ENCODE results near the gene NANP.
A peak's percentile ranks its signal among the peaks of the same experiment; 100 is the strongest.
"Not testable (repeated sequence)": the region's sequence is repeated elsewhere in the genome, so short reads cannot be mapped to it uniquely, and the experiment has no call there.

Gene NANP

GRCh38 chr20:25584905-25585704 is 38.7 kb downstream of the NANP start, which contains the start of gene NINL:
Gene NINL (minus strand): TSS chr20:25585531. CDS start chr20:25526587, 58,944 bp downstream.
- no peak within 1 kb of the TSS for H2BK12ac ChIP-seq (ENCODE audit: low read length)
- H3K27ac ChIP-seq (replicated peaks; ENCODE audit: low read length) = peak within 1 kb of the TSS; percentile 61
- H3K4ac ChIP-seq (ENCODE audit: low read length) = peak within 1 kb of the TSS; percentile 53
- peak within 1 kb of the TSS; percentile 94 for H3K9ac ChIP-seq (ENCODE audit: low read depth, low read length, poor library complexity)
- peak within 1 kb of the TSS; percentile 81 for H2BK15ac ChIP-seq (ENCODE audit: low read length)
- H3K4me1 ChIP-seq (ENCODE audit: control insufficient read depth in 2 of 2, insufficient read depth in 1 of 2, low read depth in 1 of 2, low read length in 2 of 2) = peaks cover 2 to 4% of the 10 kb centered on the region in 2 donors
- no CpG with 5 or more reads among the region's 108 CpGs for WGBS, 2 donors (ENCODE audit: extremely low coverage in 2 of 2, insufficient read length in 2 of 2, insufficient replicate concordance in 1 of 2)
- H2BK120ac ChIP-seq (ENCODE audit: low read depth, low read length) = no peak within 1 kb of the TSS
- no peaks in the 10 kb centered on the region for H3K9me3 ChIP-seq (replicated peaks in 1 of 2; ENCODE audit: control insufficient read depth in 2 of 2, insufficient read depth in 1 of 2, low read depth in 1 of 2, low read length in 2 of 2)
- H3K14ac ChIP-seq (ENCODE audit: low read length) = no peak within 1 kb of the TSS
- peaks cover 0 to 21% of the 10 kb centered on the region in 2 donors for H3K36me3 ChIP-seq (replicated peaks in 1 of 2; ENCODE audit: control insufficient read depth in 2 of 2, insufficient read depth in 2 of 2, low read length in 2 of 2)
- H3K4me3 ChIP-seq (ENCODE audit: low read length in 2 of 2) = peak within 1 kb of the TSS; percentile 81 to 98
- peaks cover 5% of the 10 kb centered on the region for H3K79me1 ChIP-seq (ENCODE audit: low read depth, low read length)
- no peak within 1 kb of the TSS for H4K91ac ChIP-seq (ENCODE audit: low read depth, low read length, poor library complexity)
- peak within 1 kb of the TSS; percentile 99 for H3K18ac ChIP-seq (ENCODE audit: low read length)
- no peaks in the 10 kb centered on the region for H3K27me3 ChIP-seq (ENCODE audit: control insufficient read depth in 3 of 3, insufficient read depth in 3 of 3, low read depth in 1 of 3, low read length in 3 of 3)
- peak within 1 kb of the TSS; percentile 99 for H3K23ac ChIP-seq (ENCODE audit: low read depth, low read length, poor library complexity)
- DNase-seq (ENCODE audit: low spot score) = peak; percentile 78
- H4K8ac ChIP-seq (ENCODE audit: low read depth, low read length) = no peak within 1 kb of the TSS
- peak within 1 kb of the TSS; percentile 39 for H2BK5ac ChIP-seq (ENCODE audit: low read length)
- H2AK5ac ChIP-seq (ENCODE audit: low read depth, low read length) = peak within 1 kb of the TSS; percentile 98
- H3K4me2 ChIP-seq (ENCODE audit: insufficient read depth, low read length, poor library complexity, severe bottlenecking) = peak within 1 kb of the TSS; percentile 66
- peak within 1 kb of the TSS; percentile 97 for H2AFZ ChIP-seq (ENCODE audit: low read length)

DNA sequence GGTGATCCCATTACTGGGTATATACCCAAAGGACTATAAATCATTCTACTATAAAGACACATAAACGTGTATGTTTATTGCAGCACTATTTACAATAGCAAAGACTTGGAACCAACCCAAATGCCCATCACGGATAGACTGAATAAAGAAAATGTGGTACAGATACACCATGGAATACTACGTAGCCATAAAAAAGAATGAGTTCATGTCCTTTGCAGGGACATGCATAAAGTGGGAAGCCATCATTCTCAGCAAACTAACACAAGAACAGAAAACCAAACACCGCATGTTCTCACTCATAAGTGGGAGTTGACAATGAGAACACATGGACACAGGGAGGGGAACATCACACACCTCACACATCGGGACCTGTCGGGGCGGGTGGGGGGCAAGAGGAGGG is 40.2 kb downstream of the NANP start:
- H3K23ac ChIP-seq (ENCODE audit: low read depth, low read length, poor library complexity); H2BK12ac ChIP-seq (ENCODE audit: low read length); DNase-seq (ENCODE audit: low spot score); H3K79me1 ChIP-seq (ENCODE audit: low read depth, low read length); H2BK120ac ChIP-seq (ENCODE audit: low read depth, low read length); H2BK15ac ChIP-seq (ENCODE audit: low read length); H3K18ac ChIP-seq (ENCODE audit: low read length); H2BK5ac ChIP-seq (ENCODE audit: low read length); H3K9ac ChIP-seq (ENCODE audit: low read depth, low read length, poor library complexity); H3K4me2 ChIP-seq (ENCODE audit: insufficient read depth, low read length, poor library complexity, severe bottlenecking); H3K9me3 ChIP-seq (replicated peaks in 1 of 2; ENCODE audit: control insufficient read depth in 2 of 2, insufficient read depth in 1 of 2, low read depth in 1 of 2, low read length in 2 of 2); H3K27ac ChIP-seq (replicated peaks; ENCODE audit: low read length); H4K8ac ChIP-seq (ENCODE audit: low read depth, low read length); H2AFZ ChIP-seq (ENCODE audit: low read length); H3K27me3 ChIP-seq (ENCODE audit: control insufficient read depth in 3 of 3, insufficient read depth in 3 of 3, low read depth in 1 of 3, low read length in 3 of 3); H4K91ac ChIP-seq (ENCODE audit: low read depth, low read length, poor library complexity); H3K14ac ChIP-seq (ENCODE audit: low read length); H2AK5ac ChIP-seq (ENCODE audit: low read depth, low read length); H3K4ac ChIP-seq (ENCODE audit: low read length): not testable (repeated sequence)
- peak overlapping the region in 1 of 2 donors; percentile 81 for H3K4me3 ChIP-seq (ENCODE audit: low read length in 2 of 2)
- H3K36me3 ChIP-seq (replicated peaks in 1 of 2; ENCODE audit: control insufficient read depth in 2 of 2, insufficient read depth in 2 of 2, low read length in 2 of 2) = peaks cover 0 to 35% of the 10 kb centered on the region in 2 donors
- no CpG with 5 or more reads among the region's 7 CpGs for WGBS, 2 donors (ENCODE audit: extremely low coverage in 2 of 2, insufficient read length in 2 of 2, insufficient replicate concordance in 1 of 2)
- peaks cover 11% of the 10 kb centered on the region in 2 donors for H3K4me1 ChIP-seq (ENCODE audit: control insufficient read depth in 2 of 2, insufficient read depth in 1 of 2, low read depth in 1 of 2, low read length in 2 of 2)

- Histone ChIP-seq H2BK5ac (ENCODE audit: low read length) (no peak overlapping the region), H3K36me3 (replicated peaks in 1 of 2; ENCODE audit: control insufficient read depth in 2 of 2, insufficient read depth in 2 of 2, low read length in 2 of 2) (peaks cover 0 to 54% of the 10 kb centered on the region in 2 donors), H3K4me2 (ENCODE audit: insufficient read depth, low read length, poor library complexity, severe bottlenecking) (no peak overlapping the region), H3K18ac (ENCODE audit: low read length) (no peak overlapping the region), H2BK15ac (ENCODE audit: low read length) (no peak overlapping the region), H2AFZ (ENCODE audit: low read length) (no peak overlapping the region), H3K27ac (replicated peaks; ENCODE audit: low read length) (no peak overlapping the region), H3K79me1 (ENCODE audit: low read depth, low read length) (peaks cover 8% of the 10 kb centered on the region), H3K4me3 (ENCODE audit: low read length in 2 of 2) (peak overlapping the region in 1 of 2 donors; percentile 61), H3K4ac (ENCODE audit: low read length) (no peak overlapping the region), H3K27me3 (ENCODE audit: control insufficient read depth in 3 of 3, insufficient read depth in 3 of 3, low read depth in 1 of 3, low read length in 3 of 3) (no peaks in the 10 kb centered on the region), H4K91ac (ENCODE audit: low read depth, low read length, poor library complexity) (no peak overlapping the region), H3K9me3 (replicated peaks in 1 of 2; ENCODE audit: control insufficient read depth in 2 of 2, insufficient read depth in 1 of 2, low read depth in 1 of 2, low read length in 2 of 2) (peaks cover 0 to 2% of the 10 kb centered on the region in 2 donors), H2BK12ac (ENCODE audit: low read length) (no peak overlapping the region), H2AK5ac (ENCODE audit: low read depth, low read length) (no peak overlapping the region), H3K14ac (ENCODE audit: low read length) (no peak overlapping the region), H3K23ac (ENCODE audit: low read depth, low read length, poor library complexity) (no peak overlapping the region), H4K8ac (ENCODE audit: low read depth, low read length) (no peak overlapping the region), H2BK120ac (ENCODE audit: low read depth, low read length) (no peak overlapping the region), H3K9ac (ENCODE audit: low read depth, low read length, poor library complexity) (no peak overlapping the region), H3K4me1 (ENCODE audit: control insufficient read depth in 2 of 2, insufficient read depth in 1 of 2, low read depth in 1 of 2, low read length in 2 of 2) (peaks cover 11% of the 10 kb centered on the region in 2 donors)
- no peak for DNase-seq (ENCODE audit: low spot score)
- WGBS, 2 donors (ENCODE audit: extremely low coverage in 2 of 2, insufficient read length in 2 of 2, insufficient replicate concordance in 1 of 2) = no CpG with 5 or more reads among the region's 4 CpGs
Observed at GRCh38 chr20:25580711-25581110, 43.1 kb downstream of the NANP start.

GRCh38 chr20:25579081-25579770 is 44.6 kb downstream of the NANP start:
- H3K4me2 ChIP-seq (ENCODE audit: insufficient read depth, low read length, poor library complexity, severe bottlenecking) = no peak overlapping the region
- DNase-seq (ENCODE audit: low spot score) = no peak
- no peak overlapping the region for H3K27ac ChIP-seq (replicated peaks; ENCODE audit: low read length)
- H4K91ac ChIP-seq (ENCODE audit: low read depth, low read length, poor library complexity) = no peak overlapping the region
- H3K23ac ChIP-seq (ENCODE audit: low read depth, low read length, poor library complexity) = peak overlapping the region; percentile 47
- no peak overlapping the region for H2BK12ac ChIP-seq (ENCODE audit: low read length)
- no peak overlapping the region for H4K8ac ChIP-seq (ENCODE audit: low read depth, low read length)
- peak overlapping the region; percentile 44 for H3K18ac ChIP-seq (ENCODE audit: low read length)
- peaks cover 6% of the 10 kb centered on the region for H3K79me1 ChIP-seq (ENCODE audit: low read depth, low read length)
- H3K9ac ChIP-seq (ENCODE audit: low read depth, low read length, poor library complexity) = no peak overlapping the region
- no peak overlapping the region for H2BK5ac ChIP-seq (ENCODE audit: low read length)
- H2AFZ ChIP-seq (ENCODE audit: low read length) = no peak overlapping the region
- peaks cover 0 to 2% of the 10 kb centered on the region in 2 donors for H3K9me3 ChIP-seq (replicated peaks in 1 of 2; ENCODE audit: control insufficient read depth in 2 of 2, insufficient read depth in 1 of 2, low read depth in 1 of 2, low read length in 2 of 2)
- peak overlapping the region; percentile 28 for H2AK5ac ChIP-seq (ENCODE audit: low read depth, low read length)
- no peak overlapping the region for H2BK15ac ChIP-seq (ENCODE audit: low read length)
- no peak overlapping the region for H2BK120ac ChIP-seq (ENCODE audit: low read depth, low read length)
- H3K36me3 ChIP-seq (replicated peaks in 1 of 2; ENCODE audit: control insufficient read depth in 2 of 2, insufficient read depth in 2 of 2, low read length in 2 of 2) = peaks cover 0 to 60% of the 10 kb centered on the region in 2 donors
- H3K4me3 ChIP-seq (ENCODE audit: low read length in 2 of 2) = no peak overlapping the region
- WGBS, 2 donors (ENCODE audit: extremely low coverage in 2 of 2, insufficient read length in 2 of 2, insufficient replicate concordance in 1 of 2) = no CpG with 5 or more reads among the region's 11 CpGs
- peak overlapping the region; percentile 63 for H3K14ac ChIP-seq (ENCODE audit: low read length)
- H3K4ac ChIP-seq (ENCODE audit: low read length) = no peak overlapping the region
- H3K27me3 ChIP-seq (ENCODE audit: control insufficient read depth in 3 of 3, insufficient read depth in 3 of 3, low read depth in 1 of 3, low read length in 3 of 3) = no peaks in the 10 kb centered on the region
- H3K4me1 ChIP-seq (ENCODE audit: control insufficient read depth in 2 of 2, insufficient read depth in 1 of 2, low read depth in 1 of 2, low read length in 2 of 2) = peaks cover 8 to 11% of the 10 kb centered on the region in 2 donors
